Osteoblast (primary cell): Measurements from ENCODE around the gene ARL13B. TPM values are rescaled to one million over a fixed set of nuclear protein-coding genes. Genes with fewer than 3 reads are reported as not detected.
"Not testable (repeated sequence)": the region's sequence is repeated elsewhere in the genome, so short reads cannot be mapped to it uniquely, and the experiment has no call there.

ENCODE experiments used
- DNase-seq: peaks from one replicate; pipeline ENCODE4 v3.0.0; 2011; ENCODE audit warnings: low spot score, mixed read lengths; ENCODE audit not compliant: insufficient read length; ENCODE audit errors: missing footprints
- H2AFZ ChIP-seq: 2 replicates; pipeline ENCODE4 v1.6.0; 2011; ENCODE audit warnings: mild to moderate bottlenecking, low read length
- H3K27ac ChIP-seq: 2 replicates; pipeline ENCODE4 v1.5.1; 2011; ENCODE audit warnings: mild to moderate bottlenecking, low read depth, low read length, moderate library complexity
- H3K27me3 ChIP-seq: 2 replicates; pipeline ENCODE4 v1.6.0; 2012; ENCODE audit warnings: mild to moderate bottlenecking, control low read depth, inconsistent platforms, low read length, moderate library complexity; ENCODE audit not compliant: insufficient read depth
- H3K36me3 ChIP-seq: 2 replicates; pipeline ENCODE4 v1.5.1; 2011; ENCODE audit warnings: mild to moderate bottlenecking, low read length, control low read depth, moderate library complexity; ENCODE audit not compliant: insufficient read depth
- H3K4me1 ChIP-seq: 2 replicates; pipeline ENCODE4 v1.5.1; 2011; ENCODE audit warnings: mild to moderate bottlenecking, low read length, control low read depth, moderate library complexity; ENCODE audit not compliant: insufficient read depth
- H3K4me2 ChIP-seq: 2 replicates; pipeline ENCODE4 v1.6.0; 2011; ENCODE audit warnings: mild to moderate bottlenecking, low read length; ENCODE audit not compliant: insufficient read depth
- H3K4me3 ChIP-seq: fragments of 200-600 bp; sonication (generic); 3 replicates; pipeline ENCODE4 v1.5.1; 2012; ENCODE audit warnings: mild to moderate bottlenecking, low read length, inconsistent platforms; ENCODE audit not compliant: insufficient read depth
- H3K79me2 ChIP-seq: 2 replicates; pipeline ENCODE4 v1.6.0; 2012; ENCODE audit warnings: mild to moderate bottlenecking, low read length, control low read depth, inconsistent platforms; ENCODE audit not compliant: insufficient read depth
- H3K9me3 ChIP-seq: 2 replicates; pipeline ENCODE4 v1.5.1; 2011; ENCODE audit warnings: low read depth, low read length, control low read depth
- H4K20me1 ChIP-seq: 2 replicates; pipeline ENCODE4 v1.6.0; 2012; ENCODE audit warnings: mild to moderate bottlenecking, low read length, control low read depth; ENCODE audit not compliant: insufficient read depth
- CTCF ChIP-seq: IDR thresholded peaks from 2 replicates; pipeline ENCODE4 v1.5.1; 2011; ENCODE audit warnings: mild to moderate bottlenecking, low read depth, low read length, moderate library complexity; ENCODE audit errors: extremely low read depth
- total RNA-seq: library from RNA; depleted of rRNA; stranded (reverse); fragments of >200 nt; gene quantifications from 2 replicates; pipeline ENCODE4 v1.2.3, GENCODE V29; 2012

Gene ARL13B
- total RNA-seq, 1 donor = 18.1 TPM

GRCh38 chr3:93961489-93961888 is 18.5 kb upstream of the ARL13B start:
- no peak for TF ChIP-seq CTCF
- no peaks in the 10 kb centered on the region for H3K79me2 ChIP-seq
- no peaks in the 10 kb centered on the region for H3K9me3 ChIP-seq
- no peak overlapping the region for H3K4me3 ChIP-seq
- H3K27ac ChIP-seq = no peak overlapping the region
- H3K36me3 ChIP-seq = no peaks in the 10 kb centered on the region
- DNase-seq = peak; percentile 4
- no peak overlapping the region for H2AFZ ChIP-seq
- no peaks in the 10 kb centered on the region for H4K20me1 ChIP-seq
- no peak overlapping the region for H3K4me2 ChIP-seq
- no peaks in the 10 kb centered on the region for H3K4me1 ChIP-seq
- no peaks in the 10 kb centered on the region for H3K27me3 ChIP-seq

- Histone ChIP-seq H3K4me2 (no peak overlapping the region), H3K79me2 (peaks cover 6% of the 10 kb centered on the region), H3K9me3 (no peaks in the 10 kb centered on the region), H2AFZ (no peak overlapping the region), H3K4me1 (no peaks in the 10 kb centered on the region), H3K4me3 (no peak overlapping the region), H3K36me3 (no peaks in the 10 kb centered on the region), H4K20me1 (no peaks in the 10 kb centered on the region), H3K27me3 (no peaks in the 10 kb centered on the region), H3K27ac (no peak overlapping the region)
- TF ChIP-seq CTCF = no peak
- no peak for DNase-seq
Measured at GRCh38 chr3:93962798-93963197, 17.2 kb upstream of the ARL13B start.

GRCh38 chr3:93965106-93965505 is 14.8 kb upstream of the ARL13B start:
- H3K36me3 ChIP-seq, H3K27ac ChIP-seq, DNase-seq, H3K4me2 ChIP-seq, H2AFZ ChIP-seq, H4K20me1 ChIP-seq, H3K9me3 ChIP-seq, H3K4me3 ChIP-seq, H3K27me3 ChIP-seq: not testable (repeated sequence)
- Histone ChIP-seq H3K79me2 (peaks cover 13% of the 10 kb centered on the region), H3K4me1 (peaks cover 11% of the 10 kb centered on the region)

- Histone ChIP-seq H3K79me2 (peaks cover 16% of the 10 kb centered on the region), H3K4me1 (peaks cover 23% of the 10 kb centered on the region), H4K20me1 (no peaks in the 10 kb centered on the region), H3K27me3 (no peaks in the 10 kb centered on the region), H3K9me3 (no peaks in the 10 kb centered on the region), H2AFZ (peak overlapping the region; percentile 53), H3K4me2 (peak overlapping the region; percentile 4), H3K36me3 (no peaks in the 10 kb centered on the region), H3K27ac (peak overlapping the region; percentile 32), H3K4me3 (no peak overlapping the region)
- no peak for TF ChIP-seq CTCF
- peak; percentile 84 for DNase-seq
Measured at GRCh38 chr3:93969443-93969842, 10.5 kb upstream of the ARL13B start.
